SK-N-SH (cell line): ENCODE data around the gene MCM5. TPM values are rescaled to one million over a fixed set of nuclear protein-coding genes. Genes with fewer than 3 reads are reported as not detected.

Experiments
- CTCF ChIA-PET: fragments of 300-600, 350-600 bp; formaldehyde crosslinking; extraction: SDS; loops from one replicate; lab custom pipeline; 2021; lab: Yijun Ruan, JAX
- POLR2A ChIA-PET: fragments of 350-600 bp; sonication (Branson Sonifier 250); formaldehyde crosslinking; extraction: SDS; loops from one replicate; lab custom pipeline; 2020; ENCODE audit warnings: antibody characterized with exemption, inconsistent platforms; lab: Yijun Ruan, JAX
- DNase-seq: peaks from one replicate; pipeline ENCODE4 v3.0.0; 2012
- H2AFZ ChIP-seq: fragments of 200-600 bp; sonication (generic); 2 replicates; pipeline ENCODE4 v1.8.1; 2016; ENCODE audit warnings: antibody characterized with exemption, mild to moderate bottlenecking, low read depth
- H3F3A ChIP-seq: fragments of 200-600 bp; sonication (generic); replicated peaks from 2 replicates; pipeline ENCODE3; 2016; ENCODE audit warnings: antibody characterized with exemption, mild to moderate bottlenecking; ENCODE audit not compliant: insufficient read depth
- H3K27ac ChIP-seq, 2 experiments: fragments of 200-500 bp in 1 of 2; fragments of 200-600 bp in 1 of 2; sonication (Bioruptor generic) in 1 of 2; sonication (generic), shearing (Covaris generic) in 1 of 2; 2 replicates each; pipeline versions ENCODE4 v1.5.1 to v1.6.1; 2014 to 2016; ENCODE audit warnings: low read depth in 2 of 2, inconsistent platforms in 1 of 2, low read length in 1 of 2, mild to moderate bottlenecking in 1 of 2, mixed read lengths in 1 of 2
- H3K27me3 ChIP-seq: fragments of 200-600 bp; sonication (generic), shearing (Covaris generic); 2 replicates; pipeline ENCODE4 v1.6.1; 2016; ENCODE audit warnings: mixed run types; ENCODE audit not compliant: insufficient read depth
- H3K36me3 ChIP-seq, 2 experiments: fragments of 200-500 bp in 1 of 2; fragments of 200-600 bp in 1 of 2; sonication (Bioruptor generic) in 1 of 2; sonication (generic) in 1 of 2; replicated peaks in 1 of 2; 2 replicates each; pipeline versions ENCODE3 to v1.5.1; 2014 to 2016; ENCODE audit warnings: low read length in 1 of 2, mild to moderate bottlenecking in 1 of 2; ENCODE audit not compliant: insufficient read depth in 2 of 2, control insufficient read depth in 1 of 2
- H3K4me1 ChIP-seq, 2 experiments: fragments of 200-500 bp in 1 of 2; fragments of 200-600 bp in 1 of 2; sonication (Bioruptor generic) in 1 of 2; sonication (generic), shearing (Covaris generic) in 1 of 2; 2 replicates each; pipeline versions ENCODE4 v1.5.1 to v1.6.1; 2014 to 2016; ENCODE audit warnings: low read depth in 1 of 2, low read length in 1 of 2, mixed run types in 1 of 2; ENCODE audit not compliant: insufficient read depth in 2 of 2, control insufficient read depth in 1 of 2
- H3K4me2 ChIP-seq: fragments of 200-600 bp; sonication (generic), shearing (Covaris generic); 2 replicates; pipeline ENCODE4 v1.6.1; 2017; ENCODE audit warnings: mixed run types
- H3K4me3 ChIP-seq, 2 experiments: fragments of 200-500 bp in 1 of 2; fragments of 200-600 bp in 1 of 2; sonication (Bioruptor generic) in 1 of 2; sonication (generic), shearing (Covaris generic) in 1 of 2; 2 replicates each; pipeline versions ENCODE4 v1.5.1 to v1.8.1; 2014 to 2016; ENCODE audit warnings: low read depth in 2 of 2, inconsistent platforms in 1 of 2, low read length in 1 of 2, mild to moderate bottlenecking in 1 of 2, mixed read lengths in 1 of 2, moderate library complexity in 1 of 2
- H3K79me2 ChIP-seq: fragments of 200-600 bp; sonication (generic); 2 replicates; pipeline ENCODE4 v1.8.1; 2017; ENCODE audit warnings: mild to moderate bottlenecking; ENCODE audit not compliant: insufficient read depth
- H3K9ac ChIP-seq: fragments of 200-600 bp; sonication (generic); 2 replicates; pipeline ENCODE4 v1.6.1; 2017; ENCODE audit warnings: mixed run types
- H3K9me2 ChIP-seq: fragments of 200-600 bp; sonication (generic); 2 replicates; pipeline ENCODE4 v1.6.1; 2017; ENCODE audit warnings: mixed run types
- H3K9me3 ChIP-seq: fragments of 200-600 bp; sonication (generic); 2 replicates; pipeline ENCODE4 v1.6.1; 2017; ENCODE audit warnings: mixed run types, mild to moderate bottlenecking, moderate library complexity
- H4K20me1 ChIP-seq: fragments of 200-600 bp; sonication (generic); 2 replicates; pipeline ENCODE4 v1.6.1; 2017; ENCODE audit warnings: mild to moderate bottlenecking, mixed run types; ENCODE audit not compliant: insufficient read depth
- ELF1 ChIP-seq: IDR thresholded peaks from 2 replicates; pipeline ENCODE4 v1.4.0; 2012
- FOSL2 ChIP-seq: IDR thresholded peaks from 2 replicates; pipeline ENCODE4 v1.4.0; 2012; ENCODE audit warnings: low read depth, mild to moderate bottlenecking, moderate library complexity, borderline replicate concordance
- GATA2 ChIP-seq: sonication (generic); formaldehyde crosslinking; IDR thresholded peaks from 2 replicates; pipeline ENCODE4 v1.5.0; 2020; ENCODE audit warnings: mild to moderate bottlenecking, missing genetic modification reagents
- IRF3 ChIP-seq: fragments of 150-350 bp; IDR thresholded peaks from 2 replicates; pipeline ENCODE4 v1.6.1; 2016; ENCODE audit warnings: mild to moderate bottlenecking, low read depth, low read length
- MAX ChIP-seq: IDR thresholded peaks from 2 replicates; pipeline ENCODE4 v1.4.0; 2012; ENCODE audit warnings: low read depth
- MXI1 ChIP-seq: IDR thresholded peaks from 2 replicates; pipeline ENCODE4 v1.6.1; 2012; ENCODE audit warnings: mild to moderate bottlenecking, low read depth, low read length, improper control_type of control experiment
- PBX3 ChIP-seq: IDR thresholded peaks from 2 replicates; pipeline ENCODE4; 2012
- POLR2AphosphoS5 ChIP-seq: IDR thresholded peaks from 2 replicates; pipeline ENCODE4 v1.6.1; 2012; ENCODE audit warnings: low read depth, low read length
- RAD21 ChIP-seq: IDR thresholded peaks from 2 replicates; pipeline ENCODE4 v1.6.1; 2012; ENCODE audit warnings: mild to moderate bottlenecking, low read length
- RCOR1 ChIP-seq: fragments of 150-350 bp; IDR thresholded peaks from 2 replicates; pipeline ENCODE4 v1.6.1; 2017; ENCODE audit warnings: antibody characterized with exemption, low read length
- RXRA ChIP-seq: IDR thresholded peaks from 2 replicates; pipeline ENCODE4 v1.4.0; 2012; ENCODE audit warnings: low read depth, mild to moderate bottlenecking, borderline replicate concordance
- SMC3 ChIP-seq: IDR thresholded peaks from 2 replicates; pipeline ENCODE4 v1.6.1; 2012; ENCODE audit warnings: low read depth, low read length, improper control_type of control experiment
- TAF1 ChIP-seq: IDR thresholded peaks from 2 replicates; pipeline ENCODE4 v1.6.1; 2012; ENCODE audit warnings: low read depth, mild to moderate bottlenecking, low read length, moderate library complexity, borderline replicate concordance
- TEAD4 ChIP-seq: IDR thresholded peaks from 2 replicates; pipeline ENCODE4 v1.4.0; 2012; ENCODE audit warnings: mild to moderate bottlenecking, borderline replicate concordance; ENCODE audit not compliant: insufficient read depth
- ZBTB33 ChIP-seq: IDR thresholded peaks from 2 replicates; pipeline ENCODE4 v1.4.0; 2012; ENCODE audit warnings: low read depth, borderline replicate concordance
- WGBS: methylation state at CpG from one replicate; pipeline ENCODE4 v1.1.6; 2017; ENCODE audit warnings: low lambda C conversion rate; 5-methylcytosine and 5-hydroxymethylcytosine counted together
- polyA plus RNA-seq, 3 experiments: library from polyadenylated mRNA; depleted of rRNA; stranded (reverse); fragments of >200 nt; gene quantifications; 2 replicates each; pipeline ENCODE4 v1.2.3, GENCODE V29; 2012

The MCM5 gene
- polyA plus RNA-seq, 1 of the 3 experiments (the other 2 are of a cell fraction), result 42.9 TPM

GRCh38 chr22:35397095-35397904 lies 2.6 kb upstream of the MCM5 start:
- no peak overlapping the region for H2AFZ ChIP-seq
- H3K79me2 ChIP-seq, result peaks cover 23% of the 10 kb centered on the region
- ChIA-PET CTCF (no interaction called here), POLR2A (no interaction called here)
- H3K36me3 ChIP-seq, result no peaks in the 10 kb centered on the region
- no peaks in the 10 kb centered on the region for H3K27me3 ChIP-seq
- no peaks in the 10 kb centered on the region for H3K9me3 ChIP-seq
- H3K9ac ChIP-seq, result no peak overlapping the region
- H3K4me3 ChIP-seq, result no peak overlapping the region
- no peak for DNase-seq
- no peak overlapping the region for H3K4me2 ChIP-seq
- peaks cover 4% of the 10 kb centered on the region for H3F3A ChIP-seq
- 85% methylated on average over 13 of the region's 13 CpGs for WGBS
- no peak for TF ChIP-seq ELF1
- TF ChIP-seq PBX3, result no peak
- no peak for TF ChIP-seq MXI1
- no peak for TF ChIP-seq ZBTB33
- no peak for TF ChIP-seq SMC3
- no peak for TF ChIP-seq TAF1
- TF ChIP-seq RAD21, result no peak
- no peak for TF ChIP-seq FOSL2
- TF ChIP-seq MAX, result no peak
- TF ChIP-seq TEAD4, result no peak
- no peak for TF ChIP-seq GATA2 (CRISPR knock-in tag)
- no peak for TF ChIP-seq RCOR1
- TF ChIP-seq IRF3, result no peak
- no peak for TF ChIP-seq POLR2AphosphoS5
- TF ChIP-seq RXRA, result no peak
- no peaks in the 10 kb centered on the region; a peak in 2 of 4 replicates for H3K4me1 ChIP-seq
- H3K9me2 ChIP-seq, result no peaks in the 10 kb centered on the region
- H4K20me1 ChIP-seq, result no peaks in the 10 kb centered on the region
- H3K27ac ChIP-seq, result no peak overlapping the region
